ENCODE data around the gene TMPRSS6.

DNA sequence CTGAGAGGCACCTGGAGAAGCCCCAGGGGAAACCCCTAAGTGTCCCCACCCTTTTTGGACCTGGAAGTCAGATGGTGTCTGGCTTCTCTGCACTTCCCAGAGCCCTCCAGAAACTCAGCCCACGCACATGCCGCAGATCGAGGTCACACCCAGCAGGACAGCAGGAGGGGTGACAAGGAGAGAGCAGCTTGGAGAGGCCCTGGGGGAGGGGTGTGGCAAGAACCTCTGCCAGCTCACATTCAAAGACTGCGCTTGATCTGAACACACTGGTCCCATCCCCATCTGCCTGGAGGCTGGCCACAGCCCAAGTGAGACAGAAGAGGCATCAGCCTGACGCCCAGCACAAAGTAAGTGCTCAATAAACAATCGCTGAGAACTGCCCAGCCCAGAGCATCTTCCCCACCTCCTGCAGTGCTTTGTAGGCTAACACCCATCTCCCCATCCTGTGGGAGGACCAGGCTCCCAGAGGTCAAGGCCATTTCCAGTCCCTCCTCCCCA lies 21.4 kb downstream of the TMPRSS6 start:
- TF ChIP-seq, protein P1, sequence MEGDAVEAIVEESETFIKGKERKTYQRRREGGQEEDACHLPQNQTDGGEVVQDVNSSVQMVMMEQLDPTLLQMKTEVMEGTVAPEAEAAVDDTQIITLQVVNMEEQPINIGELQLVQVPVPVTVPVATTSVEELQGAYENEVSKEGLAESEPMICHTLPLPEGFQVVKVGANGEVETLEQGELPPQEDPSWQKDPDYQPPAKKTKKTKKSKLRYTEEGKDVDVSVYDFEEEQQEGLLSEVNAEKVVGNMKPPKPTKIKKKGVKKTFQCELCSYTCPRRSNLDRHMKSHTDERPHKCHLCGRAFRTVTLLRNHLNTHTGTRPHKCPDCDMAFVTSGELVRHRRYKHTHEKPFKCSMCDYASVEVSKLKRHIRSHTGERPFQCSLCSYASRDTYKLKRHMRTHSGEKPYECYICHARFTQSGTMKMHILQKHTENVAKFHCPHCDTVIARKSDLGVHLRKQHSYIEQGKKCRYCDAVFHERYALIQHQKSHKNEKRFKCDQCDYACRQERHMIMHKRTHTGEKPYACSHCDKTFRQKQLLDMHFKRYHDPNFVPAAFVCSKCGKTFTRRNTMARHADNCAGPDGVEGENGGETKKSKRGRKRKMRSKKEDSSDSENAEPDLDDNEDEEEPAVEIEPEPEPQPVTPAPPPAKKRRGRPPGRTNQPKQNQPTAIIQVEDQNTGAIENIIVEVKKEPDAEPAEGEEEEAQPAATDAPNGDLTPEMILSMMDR (IDR thresholded peaks at IDR 0.05), result no peak
- TF ChIP-seq POLR2A (IDR thresholded peaks at IDR 0.05) (no peak), POLR2AphosphoS5 (IDR thresholded peaks at IDR 0.05; ENCODE audit: insufficient read depth in 1 of 2, low read depth in 1 of 2) (no peak)
